ENCODE results near the gene DMC1.
A peak's percentile ranks its signal among the peaks of the same experiment; 100 is the strongest.
"Not testable (repeated sequence)": the region's sequence is repeated elsewhere in the genome, so short reads cannot be mapped to it uniquely, and the experiment has no call there.

DMC1 gene

GRCh38 chr22:38569972-38570778 lies at the start of gene DMC1:
Gene DMC1 (minus strand): TSS chr22:38570183. CDS start chr22:38568256, 1,927 bp downstream.
- peak; percentile 43 for DNase-seq (ENCODE audit: insufficient read length, low spot score)
- TF ChIP-seq CTCF (IDR thresholded peaks at IDR 0.05; ENCODE audit: insufficient read depth, missing control alignments), result no peak
- FAIRE-seq, result no peak

GRCh38 chr22:38618682-38619081 lies 48.7 kb upstream of the DMC1 start:
- no peak for TF ChIP-seq CTCF (IDR thresholded peaks at IDR 0.05; ENCODE audit: insufficient read depth, missing control alignments)
- FAIRE-seq (no peak), DNase-seq (ENCODE audit: insufficient read length, low spot score) (no peak)

- TF ChIP-seq CTCF (IDR thresholded peaks at IDR 0.05; ENCODE audit: insufficient read depth, missing control alignments), result no peak
- no peak for DNase-seq (ENCODE audit: insufficient read length, low spot score)
- no peak for FAIRE-seq
These were observed 48.3 kb upstream of the DMC1 start for GRCh38 chr22:38618258-38618657.

GRCh38 chr22:38615064-38615405 lies 45.1 kb upstream of the DMC1 start:
- not testable (repeated sequence) for DNase-seq (ENCODE audit: insufficient read length, low spot score); FAIRE-seq

GRCh38 chr22:38614332-38615063 lies 44.5 kb upstream of the DMC1 start:
- no peak for TF ChIP-seq CTCF (IDR thresholded peaks at IDR 0.05; ENCODE audit: insufficient read depth, missing control alignments)
- FAIRE-seq (no peak), DNase-seq (ENCODE audit: insufficient read length, low spot score) (no peak)

- no peak for DNase-seq (ENCODE audit: insufficient read length, low spot score)
- no peak for TF ChIP-seq CTCF (IDR thresholded peaks at IDR 0.05; ENCODE audit: insufficient read depth, missing control alignments)
- no peak for FAIRE-seq
These were observed 43.6 kb upstream of the DMC1 start for GRCh38 chr22:38613588-38613987.

GRCh38 chr22:38612217-38613006 lies 42.4 kb upstream of the DMC1 start:
- no peak for TF ChIP-seq CTCF (IDR thresholded peaks at IDR 0.05; ENCODE audit: insufficient read depth, missing control alignments)
- DNase-seq (ENCODE audit: insufficient read length, low spot score) (no peak), FAIRE-seq (no peak)
